NCI-H2081 treated with DMSO at 0.1 percent for 48 hours (cell line): ENCODE results near the gene GPR108.

Experiments
- DNase-seq: peaks from one replicate; lab custom pipeline; 2025; lab: John Stamatoyannopoulos, UW

The GPR108 gene

GRCh38 chr19:6737873-6738786 is 750 bp upstream of the GPR108 start:
- no peak for DNase-seq

- DNase-seq, result no peak
Observed at GRCh38 chr19:6736917-6737283, 480 bp downstream of the GPR108 start.

- DNase-seq, result no peak
Observed at GRCh38 chr19:6736169-6736916, 1.0 kb downstream of the GPR108 start.

- DNase-seq, result no peak
Observed at GRCh38 chr19:6735181-6735911, 2.0 kb downstream of the GPR108 start.

- DNase-seq, result no peak
Observed at GRCh38 chr19:6734096-6734696, 3.2 kb downstream of the GPR108 start.

GRCh38 chr19:6733338-6734095 is 3.9 kb downstream of the GPR108 start:
- DNase-seq, result no peak

GRCh38 chr19:6732803-6733337 is 4.5 kb downstream of the GPR108 start:
- no peak for DNase-seq

- DNase-seq, result no peak
Observed at GRCh38 chr19:6731822-6732221, 5.6 kb downstream of the GPR108 start.

- no peak for DNase-seq
Observed at GRCh38 chr19:6730941-6731670, 6.3 kb downstream of the GPR108 start.

- DNase-seq, result no peak
Observed at GRCh38 chr19:6730153-6730804, 7.1 kb downstream of the GPR108 start.

- no peak for DNase-seq
Observed at GRCh38 chr19:6729573-6730152, 7.7 kb downstream of the GPR108 start.

GRCh38 chr19:6728346-6728745 is 9.0 kb downstream of the GPR108 start:
- DNase-seq, result no peak

- no peak for DNase-seq
Observed at GRCh38 chr19:6725513-6726231, 11.7 kb downstream of the GPR108 start.

- DNase-seq, result no peak
Observed at GRCh38 chr19:6724631-6725492, 12.5 kb downstream of the GPR108 start.

- DNase-seq, result no peak
Observed at GRCh38 chr19:6723738-6724137, 13.6 kb downstream of the GPR108 start.

- no peak for DNase-seq
Observed at GRCh38 chr19:6723108-6723618, 14.2 kb downstream of the GPR108 start.

- no peak for DNase-seq
Observed at GRCh38 chr19:6721773-6722172, 15.6 kb downstream of the GPR108 start.

- no peak for DNase-seq
Observed at GRCh38 chr19:6721138-6721474, 16.3 kb downstream of the GPR108 start.
